Measurements from ENCODE around the gene NHLH1. TPM values are rescaled to one million over a fixed set of nuclear protein-coding genes. Genes with fewer than 3 reads are reported as not detected.

NHLH1 gene
- total RNA-seq, 1 experiment from 2014 or later, result 0.26 TPM

- Histone ChIP-seq H3K27me3 (ENCODE audit: insufficient read depth, low read depth) (peaks cover 21% of the 10 kb centered on the region), H3K4me1 (replicated peaks; ENCODE audit: insufficient read depth) (peaks cover 12% of the 10 kb centered on the region), H2AFZ (no peak overlapping the region), H3K36me3 (ENCODE audit: low read depth) (no peaks in the 10 kb centered on the region), H3K9me2 (ENCODE audit: insufficient read depth) (no peaks in the 10 kb centered on the region), H3K27ac (no peak overlapping the region), H3K9me3 (ENCODE audit: insufficient read depth, low read depth) (no peaks in the 10 kb centered on the region), H4K20me1 (ENCODE audit: insufficient read depth) (no peaks in the 10 kb centered on the region), H3K4me3 (no peak overlapping the region), H3F3A (ENCODE audit: insufficient read depth, low read depth) (no peaks in the 10 kb centered on the region), H3K79me2 (ENCODE audit: low read depth) (no peaks in the 10 kb centered on the region), H3K4me2 (no peak overlapping the region)
- TF ChIP-seq CTCF (conservative IDR thresholded peaks at IDR 0.05) (no peak), EZH2 (IDR thresholded peaks at IDR 0.05; ENCODE audit: low read depth) (no peak)
- intact Hi-C loops (cut with micrococcal nuclease; ENCODE audit: unreplicated experiment), result no loop called here
- no TSS peak for BruUV-seq (replicated peaks)
- CTCF ChIA-PET, result no interaction called here
- POLR2A ChIA-PET (ENCODE audit: unreplicated experiment), result no interaction called here
- DNase-seq, result no peak
Observed at GRCh38 chr1:160404094-160404493, 37.2 kb downstream of the NHLH1 start.

- no peak for DNase-seq
- H3K4me3 ChIP-seq, result no peak overlapping the region
- H3K36me3 ChIP-seq (ENCODE audit: low read depth), result no peaks in the 10 kb centered on the region
- peaks cover 12% of the 10 kb centered on the region for H3K4me1 ChIP-seq (replicated peaks; ENCODE audit: insufficient read depth)
- no peaks in the 10 kb centered on the region for H3F3A ChIP-seq (ENCODE audit: insufficient read depth, low read depth)
- ChIA-PET POLR2A (ENCODE audit: unreplicated experiment) (no interaction called here), CTCF (no interaction called here)
- no TSS peak for BruUV-seq (replicated peaks)
- no peak overlapping the region for H3K27ac ChIP-seq
- no peaks in the 10 kb centered on the region for H3K9me2 ChIP-seq (ENCODE audit: insufficient read depth)
- H3K9me3 ChIP-seq (ENCODE audit: insufficient read depth, low read depth), result no peaks in the 10 kb centered on the region
- H3K79me2 ChIP-seq (ENCODE audit: low read depth), result no peaks in the 10 kb centered on the region
- H2AFZ ChIP-seq, result no peak overlapping the region
- no peak overlapping the region for H3K4me2 ChIP-seq
- no peak for TF ChIP-seq CTCF (conservative IDR thresholded peaks at IDR 0.05)
- no peak for TF ChIP-seq EZH2 (IDR thresholded peaks at IDR 0.05; ENCODE audit: low read depth)
- H4K20me1 ChIP-seq (ENCODE audit: insufficient read depth), result no peaks in the 10 kb centered on the region
- H3K27me3 ChIP-seq (ENCODE audit: insufficient read depth, low read depth), result peaks cover 24% of the 10 kb centered on the region
- intact Hi-C loops (cut with micrococcal nuclease; ENCODE audit: unreplicated experiment), result no loop called here
Observed at GRCh38 chr1:160405331-160405877, 38.5 kb downstream of the NHLH1 start.

GRCh38 chr1:160406131-160406968 is 39.5 kb downstream of the NHLH1 start:
- no peaks in the 10 kb centered on the region for H3K9me2 ChIP-seq (ENCODE audit: insufficient read depth)
- no peaks in the 10 kb centered on the region for H3K36me3 ChIP-seq (ENCODE audit: low read depth)
- ChIA-PET POLR2A (ENCODE audit: unreplicated experiment) (no interaction called here), CTCF (no interaction called here)
- H3K27me3 ChIP-seq (ENCODE audit: insufficient read depth, low read depth), result peaks cover 17% of the 10 kb centered on the region; the same call in 1 of the 2 replicates
- no peaks in the 10 kb centered on the region for H3K79me2 ChIP-seq (ENCODE audit: low read depth)
- no peak overlapping the region for H2AFZ ChIP-seq
- H3K9me3 ChIP-seq (ENCODE audit: insufficient read depth, low read depth), result no peaks in the 10 kb centered on the region
- no peak for DNase-seq
- H4K20me1 ChIP-seq (ENCODE audit: insufficient read depth), result no peaks in the 10 kb centered on the region
- BruUV-seq (replicated peaks), result no TSS peak
- TF ChIP-seq EZH2 (IDR thresholded peaks at IDR 0.05; ENCODE audit: low read depth), result no peak
- TF ChIP-seq CTCF (conservative IDR thresholded peaks at IDR 0.05), result no peak
- H3F3A ChIP-seq (ENCODE audit: insufficient read depth, low read depth), result no peaks in the 10 kb centered on the region
- no peak overlapping the region for H3K4me2 ChIP-seq
- no peak overlapping the region for H3K4me3 ChIP-seq
- intact Hi-C loops (cut with micrococcal nuclease; ENCODE audit: unreplicated experiment), result no loop called here
- H3K4me1 ChIP-seq (replicated peaks; ENCODE audit: insufficient read depth), result peaks cover 12% of the 10 kb centered on the region
- no peak overlapping the region for H3K27ac ChIP-seq

Data from PC-9 (cell line).